Cardiac muscle cell (in vitro differentiated cells and primary cell): ENCODE measurements around the gene HOXD4. TPM values are rescaled to one million over a fixed set of nuclear protein-coding genes. Genes with fewer than 3 reads are reported as not detected.

Experiments used
- DNase-seq, 2 donors: peaks; one replicate each; pipeline versions ENCODE4 v3.0.0 to v3.0.0-alpha.2; 2010 to 2017; ENCODE audit warnings: low read depth in 1 of 2, low spot score in 1 of 2
- H3K27ac ChIP-seq: fragments of 200-600 bp; sonication (generic); 2 replicates; pipeline ENCODE4 v1.5.1; 2016
- H3K27me3 ChIP-seq: fragments of 200-600 bp; sonication (generic); 2 replicates; pipeline ENCODE4 v1.6.0; 2016; ENCODE audit warnings: control low read depth
- H3K36me3 ChIP-seq: fragments of 200-600 bp; sonication (generic); 2 replicates; pipeline ENCODE4 v1.5.1; 2016; ENCODE audit warnings: control low read depth
- H3K4me1 ChIP-seq: fragments of 200-600 bp; sonication (generic); 2 replicates; pipeline ENCODE4 v1.8.1; 2017; ENCODE audit warnings: low read depth, mild to moderate bottlenecking, mixed run types
- H3K4me3 ChIP-seq: fragments of 200-600 bp; sonication (generic); 2 replicates; pipeline ENCODE4 v1.5.1; 2016; ENCODE audit warnings: mild to moderate bottlenecking
- H3K9me3 ChIP-seq: fragments of 200-600 bp; sonication (generic); 2 replicates; pipeline ENCODE4 v1.5.1; 2017; ENCODE audit warnings: low read depth, mild to moderate bottlenecking, control low read depth
- CTCF ChIP-seq: IDR thresholded peaks from 2 replicates; pipeline ENCODE4 v1.5.1; 2012; ENCODE audit warnings: low read depth, mild to moderate bottlenecking, low read length
- polyA plus RNA-seq: library from polyadenylated mRNA; unstranded; fragments of >200 nt; fragmentation: Nextera tagmentation; extraction: Ambion mirVana; gene quantifications from 2 replicates; pipeline ENCODE4 v1.2.1, GENCODE V29; 2016
- total RNA-seq: library from RNA; depleted of rRNA; stranded (reverse); fragments of >200 nt; gene quantifications from 2 replicates; pipeline ENCODE4 v1.2.3, GENCODE V29; 2016

Gene HOXD4
- total and polyA plus RNA-seq, 2 experiments from 2014 or later: not detected

- no peak overlapping the region for H3K4me3 ChIP-seq
- TF ChIP-seq CTCF: no peak
- peaks cover 100% of the 10 kb centered on the region for H3K27me3 ChIP-seq
- H3K27ac ChIP-seq: no peak overlapping the region
- H3K36me3 ChIP-seq: no peaks in the 10 kb centered on the region
- H3K9me3 ChIP-seq: no peaks in the 10 kb centered on the region
- no peak for DNase-seq
- no peaks in the 10 kb centered on the region for H3K4me1 ChIP-seq
These were observed 24.6 kb downstream of the HOXD4 start for GRCh38 chr2:176175709-176176607.

- Histone ChIP-seq H3K27me3 (peaks cover 100% of the 10 kb centered on the region), H3K4me3 (peak overlapping the region; percentile 37), H3K4me1 (no peaks in the 10 kb centered on the region), H3K9me3 (no peaks in the 10 kb centered on the region), H3K36me3 (no peaks in the 10 kb centered on the region), H3K27ac (no peak overlapping the region)
- no peak for DNase-seq
- no peak for TF ChIP-seq CTCF
These were observed 26.3 kb downstream of the HOXD4 start for GRCh38 chr2:176177580-176178037.

- peaks cover 100% of the 10 kb centered on the region for H3K27me3 ChIP-seq
- peak overlapping the region; percentile 37 for H3K4me3 ChIP-seq
- H3K36me3 ChIP-seq: no peaks in the 10 kb centered on the region
- H3K9me3 ChIP-seq: no peaks in the 10 kb centered on the region
- TF ChIP-seq CTCF: no peak
- peak; percentile 28 to 43 for DNase-seq
- no peak overlapping the region for H3K27ac ChIP-seq
- no peaks in the 10 kb centered on the region for H3K4me1 ChIP-seq
These were observed 26.8 kb downstream of the HOXD4 start for GRCh38 chr2:176178038-176178756.

GRCh38 chr2:176178757-176179295, 27.5 kb downstream of the HOXD4 start:
- Histone ChIP-seq H3K27me3 (peaks cover 100% of the 10 kb centered on the region), H3K4me1 (no peaks in the 10 kb centered on the region), H3K4me3 (no peak overlapping the region), H3K36me3 (no peaks in the 10 kb centered on the region), H3K27ac (no peak overlapping the region), H3K9me3 (no peaks in the 10 kb centered on the region)
- no peak for DNase-seq
- no peak for TF ChIP-seq CTCF

- Histone ChIP-seq H3K4me3 (no peak overlapping the region), H3K4me1 (no peaks in the 10 kb centered on the region), H3K9me3 (no peaks in the 10 kb centered on the region), H3K27ac (no peak overlapping the region), H3K27me3 (peaks cover 100% of the 10 kb centered on the region), H3K36me3 (no peaks in the 10 kb centered on the region)
- DNase-seq: no peak
- TF ChIP-seq CTCF: no peak
These were observed 30.2 kb downstream of the HOXD4 start for GRCh38 chr2:176181551-176181950.
